GM23338 (cell line): ENCODE results near the gene CACNA2D3. TPM values are rescaled to one million over a fixed set of nuclear protein-coding genes. Genes with fewer than 3 reads are reported as not detected.
"Not testable (repeated sequence)": the region's sequence is repeated elsewhere in the genome, so short reads cannot be mapped to it uniquely, and the experiment has no call there.

ENCODE experiments used
- ATAC-seq: fragments of 200-7000 bp; cut with Tn5 transposase; 3 replicates; pipeline ENCODE4 v1.9.1; 2020
- DNase-seq: peaks from one replicate; pipeline ENCODE4 v3.0.0-alpha.2; 2015; ENCODE audit warnings: low spot score
- H2AFZ ChIP-seq: fragments of 200-600 bp; sonication (generic); 2 replicates; pipeline ENCODE4 v1.8.0; 2016; ENCODE audit warnings: antibody characterized with exemption, mild to moderate bottlenecking, moderate library complexity
- H3F3A ChIP-seq: fragments of 200-600 bp; sonication (generic); replicated peaks from 2 replicates; pipeline ENCODE4 v1.8.0; 2017; ENCODE audit warnings: antibody characterized with exemption, mixed run types, low read depth
- H3K27ac ChIP-seq: fragments of 200-600 bp; sonication (generic); 2 replicates; pipeline ENCODE4 v1.6.1; 2016; ENCODE audit warnings: low read depth
- H3K27me3 ChIP-seq: fragments of 200-600 bp; sonication (generic); 2 replicates; pipeline ENCODE4 v1.8.0; 2016; ENCODE audit warnings: mild to moderate bottlenecking, mixed run types, moderate library complexity; ENCODE audit not compliant: insufficient read depth
- H3K36me3 ChIP-seq: fragments of 200-600 bp; sonication (generic); 2 replicates; pipeline ENCODE4 v1.8.0; 2016; ENCODE audit warnings: mild to moderate bottlenecking; ENCODE audit not compliant: insufficient read depth
- H3K4me1 ChIP-seq: fragments of 200-600 bp; sonication (generic); 2 replicates; pipeline ENCODE4 v1.8.0; 2016; ENCODE audit warnings: mild to moderate bottlenecking, moderate library complexity; ENCODE audit not compliant: insufficient read depth
- H3K4me2 ChIP-seq: fragments of 200-600 bp; sonication (generic); 2 replicates; pipeline ENCODE4 v1.7.1; 2017; ENCODE audit warnings: mixed run types
- H3K4me3 ChIP-seq: fragments of 200-600 bp; sonication (generic); 2 replicates; pipeline ENCODE4 v1.6.1; 2016; ENCODE audit warnings: mixed run types
- H3K79me2 ChIP-seq: fragments of 200-600 bp; sonication (generic); replicated peaks from 2 replicates; pipeline ENCODE4 v1.8.0; 2017; ENCODE audit warnings: mild to moderate bottlenecking; ENCODE audit not compliant: insufficient read depth
- H3K9me2 ChIP-seq: fragments of 200-600 bp; sonication (generic); 2 replicates; pipeline ENCODE4 v1.8.0; 2017; ENCODE audit not compliant: insufficient read depth
- H4K20me1 ChIP-seq: fragments of 200-600 bp; sonication (generic); replicated peaks from 2 replicates; pipeline ENCODE4 v1.8.0; 2017; ENCODE audit warnings: mild to moderate bottlenecking; ENCODE audit not compliant: insufficient read depth
- H3K27ac Mint-ChIP-seq: 2 replicates; pipeline ENCODE4 v1.8.0; 2020; ENCODE audit warnings: inconsistent platforms, mild to moderate bottlenecking, moderate library complexity, mixed read lengths
- H3K27me3 Mint-ChIP-seq: 3 replicates; pipeline ENCODE4 v1.8.0; 2022; ENCODE audit warnings: low read depth, mild to moderate bottlenecking, moderate library complexity, mixed read lengths, inconsistent platforms; ENCODE audit not compliant: insufficient read depth, poor library complexity
- H3K36me3 Mint-ChIP-seq: 3 replicates; pipeline ENCODE4 v1.8.0; 2021; ENCODE audit warnings: low read depth, mild to moderate bottlenecking, inconsistent platforms, moderate library complexity, mixed read lengths
- H3K4me1 Mint-ChIP-seq: 3 replicates; pipeline ENCODE4 v1.8.0; 2020; ENCODE audit warnings: mild to moderate bottlenecking, inconsistent platforms, mixed read lengths
- H3K4me3 Mint-ChIP-seq: 3 replicates; pipeline ENCODE4 v1.8.0; 2021; ENCODE audit warnings: moderate library complexity, mild to moderate bottlenecking, inconsistent platforms, mixed read lengths
- H3K9me3 Mint-ChIP-seq: 3 replicates; pipeline ENCODE4 v1.8.0; 2020; ENCODE audit warnings: moderate library complexity, mild to moderate bottlenecking, inconsistent platforms, mixed read lengths
- CTCF ChIP-seq, 2 experiments: fragments of 200-600 bp in 1 of 2; sonication (generic) in 1 of 2; conservative IDR thresholded peaks; 2 replicates each; pipeline versions ENCODE4 v1.5.1 to v1.6.1; 2016 to 2017; ENCODE audit warnings: antibody characterized with exemption in 2 of 2, low read depth in 2 of 2, mild to moderate bottlenecking in 2 of 2, moderate library complexity in 1 of 2
- EZH2phosphoT487 ChIP-seq: fragments of 200-600 bp; sonication (generic); IDR thresholded peaks from one replicate; pipeline ENCODE4 v1.8.1; 2018; ENCODE audit warnings: antibody characterized with exemption; ENCODE audit not compliant: unreplicated experiment
- JUNB ChIP-seq: IDR thresholded peaks from one replicate; pipeline ENCODE4 v1.6.1; 2016; ENCODE audit warnings: antibody characterized with exemption; ENCODE audit not compliant: unreplicated experiment
- REST ChIP-seq: IDR thresholded peaks from one replicate; pipeline ENCODE4 v1.6.1; 2018; ENCODE audit warnings: antibody characterized with exemption; ENCODE audit not compliant: unreplicated experiment
- ZNF331 ChIP-seq: fragments of 250-450 bp; sonication (Bioruptor Pico); IDR thresholded peaks from 2 replicates; pipeline ENCODE4 v1.5.0; 2020; ENCODE audit warnings: low read depth, mild to moderate bottlenecking, moderate library complexity
- ZNF462 ChIP-seq: fragments of 250-450 bp; sonication (Bioruptor Pico); IDR thresholded peaks from 2 replicates; pipeline ENCODE4 v1.5.0; 2020; ENCODE audit warnings: mild to moderate bottlenecking, moderate library complexity
- polyA plus RNA-seq: library from polyadenylated mRNA; unstranded; fragments of >200 nt; fragmentation: Nextera tagmentation; extraction: Ambion mirVana; gene quantifications from 2 replicates; pipeline ENCODE4 v1.2.1, GENCODE V29; 2016
- total RNA-seq: library from RNA; depleted of rRNA; stranded (reverse); fragments of >200 nt; shearing (Covaris generic); gene quantifications from 2 replicates; pipeline ENCODE4 v1.2.3, GENCODE V29; 2014

Gene CACNA2D3
- total and polyA plus RNA-seq, 2 experiments from 2014 or later = 2.2 to 2.3 TPM

GRCh38 chr3:54458357-54458756 lies 336.0 kb downstream of the CACNA2D3 start:
- Mint-ChIP-seq H3K36me3 (peaks cover 3% of the 10 kb centered on the region; the same call in 2 of the 3 replicates), H3K4me1 (no peaks in the 10 kb centered on the region), H3K27me3 (peaks cover 2% of the 10 kb centered on the region), H3K4me3 (no peak overlapping the region), H3K9me3 (peaks cover 31% of the 10 kb centered on the region), H3K27ac (no peak overlapping the region)
- no peak overlapping the region for H2AFZ ChIP-seq
- H3K4me1 ChIP-seq = no peaks in the 10 kb centered on the region
- H3K4me3 ChIP-seq = no peak overlapping the region
- DNase-seq = no peak
- no peak overlapping the region for H3K27ac ChIP-seq
- H4K20me1 ChIP-seq = no peaks in the 10 kb centered on the region
- no peak overlapping the region for H3K4me2 ChIP-seq
- H3K79me2 ChIP-seq = no peaks in the 10 kb centered on the region
- H3K36me3 ChIP-seq = no peaks in the 10 kb centered on the region
- no peaks in the 10 kb centered on the region for H3F3A ChIP-seq
- no peaks in the 10 kb centered on the region for H3K27me3 ChIP-seq
- TF ChIP-seq REST (no peak), ZNF331 (CRISPR knock-in tag) (no peak), ZNF462 (CRISPR knock-in tag) (no peak), EZH2phosphoT487 (no peak), CTCF (conservative IDR thresholded peaks at IDR 0.05; ENCODE audit: low read depth in 2 of 2) (no peak), JUNB (no peak)
- H3K9me2 ChIP-seq = no peaks in the 10 kb centered on the region
- ATAC-seq = no peak

GRCh38 chr3:54464554-54464953 lies 342.2 kb downstream of the CACNA2D3 start:
- H3F3A ChIP-seq, H3K9me2 ChIP-seq, H3K27me3 Mint-ChIP-seq, H4K20me1 ChIP-seq, H3K79me2 ChIP-seq, DNase-seq, H3K4me3 Mint-ChIP-seq, H2AFZ ChIP-seq, H3K27ac ChIP-seq, H3K4me3 ChIP-seq, H3K27me3 ChIP-seq, H3K36me3 ChIP-seq, ATAC-seq, H3K27ac Mint-ChIP-seq, H3K4me1 ChIP-seq, H3K4me1 Mint-ChIP-seq, H3K4me2 ChIP-seq: not testable (repeated sequence)
- Mint-ChIP-seq H3K9me3 (peaks cover 42% of the 10 kb centered on the region), H3K36me3 (peaks cover 19% of the 10 kb centered on the region)
